Skeletal muscle satellite cell (primary cell): ENCODE results near the gene COPRS.
"Not testable (repeated sequence)": the region's sequence is repeated elsewhere in the genome, so short reads cannot be mapped to it uniquely, and the experiment has no call there.

Experiments used
- H3K27me3 ChIP-seq: 2 replicates; pipeline ENCODE4 v1.7.0; 2013; ENCODE audit warnings: low read length; ENCODE audit not compliant: control insufficient read depth, insufficient read depth
- H3K36me3 ChIP-seq: 2 replicates; pipeline ENCODE4 v1.7.0; 2013; ENCODE audit warnings: mild to moderate bottlenecking, control low read depth, low read length; ENCODE audit not compliant: insufficient read depth
- H3K4me1 ChIP-seq: 2 replicates; pipeline ENCODE4 v1.7.0; 2013; ENCODE audit warnings: low read length; ENCODE audit not compliant: control insufficient read depth, insufficient read depth
- H3K4me2 ChIP-seq: 2 replicates; pipeline ENCODE4 v1.7.0; 2013; ENCODE audit warnings: mild to moderate bottlenecking, low read length
- H3K4me3 ChIP-seq: 2 replicates; pipeline ENCODE4 v1.7.0; 2013; ENCODE audit warnings: low read length
- H3K9ac ChIP-seq: 2 replicates; pipeline ENCODE4 v1.7.0; 2013; ENCODE audit warnings: mild to moderate bottlenecking, low read depth, low read length, moderate library complexity
- H3K9me3 ChIP-seq: replicated peaks from 2 replicates; pipeline ENCODE4 v1.7.0; 2013; ENCODE audit warnings: mild to moderate bottlenecking, control low read depth, low read length

Gene COPRS

DNA sequence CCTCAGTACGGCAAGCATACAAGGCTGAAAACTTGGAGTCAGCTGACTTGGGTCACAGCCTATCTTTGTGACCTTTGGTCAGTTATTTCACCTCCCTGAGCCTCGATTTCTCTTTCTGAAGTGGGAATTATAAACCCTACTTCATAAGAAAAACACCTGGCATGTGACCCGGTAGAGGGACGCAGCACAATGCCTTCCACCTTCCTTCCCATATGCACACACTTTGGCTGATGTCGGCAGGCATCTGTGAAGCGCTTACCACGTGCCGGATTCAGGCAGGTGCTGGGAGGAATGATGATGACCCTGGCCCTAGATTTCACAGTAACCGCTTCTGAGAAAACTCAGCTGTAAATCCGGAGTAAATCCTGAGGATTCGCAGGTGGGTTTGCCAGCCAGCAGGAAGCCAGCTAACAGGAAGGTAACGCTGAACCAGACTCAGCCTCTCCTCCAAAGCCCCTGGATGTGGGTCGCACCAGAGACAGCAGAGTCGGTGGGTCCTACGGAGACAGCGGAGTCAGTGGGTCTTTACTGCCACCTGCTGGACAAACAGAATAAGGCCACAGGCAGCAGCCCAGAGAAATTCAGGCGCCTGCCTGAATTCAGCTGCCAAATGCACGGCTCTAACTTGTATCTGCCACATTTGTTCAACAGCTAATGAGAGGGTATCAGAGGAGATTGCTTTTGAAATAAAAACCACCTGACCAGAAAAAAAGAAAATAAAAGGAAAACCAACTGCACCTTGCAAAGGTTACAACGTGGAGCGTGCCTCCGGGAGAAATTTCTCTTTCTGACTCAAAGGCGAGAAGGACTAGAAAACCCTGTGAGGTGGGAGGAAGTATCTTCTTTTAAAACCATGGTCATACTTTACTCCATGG is 16.6 kb downstream of the COPRS start:
- Histone ChIP-seq H3K9ac (peak overlapping the region; percentile 22), H3K9me3 (no peaks in the 10 kb centered on the region), H3K4me2 (peak overlapping the region; percentile 63), H3K36me3 (no peaks in the 10 kb centered on the region), H3K27me3 (no peaks in the 10 kb centered on the region), H3K4me3 (peak overlapping the region; percentile 40), H3K4me1 (peaks cover 19% of the 10 kb centered on the region)

DNA sequence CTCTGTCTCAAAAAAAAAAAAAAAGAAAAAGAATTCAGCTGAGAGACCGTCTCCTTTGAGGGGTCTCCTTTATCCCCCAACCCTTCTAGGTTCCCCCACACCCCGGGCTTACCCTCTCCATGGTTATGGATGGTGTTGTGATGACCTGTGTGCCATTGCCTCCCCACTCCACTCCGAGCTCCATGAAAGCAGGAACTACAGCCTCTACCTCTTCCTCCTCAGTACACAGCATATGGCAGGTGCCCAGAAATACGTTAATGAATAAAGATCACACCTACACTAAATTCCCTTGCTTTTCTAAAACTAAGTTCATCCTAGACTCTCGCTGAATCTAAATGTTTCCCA is 17.2 kb downstream of the COPRS start:
- H3K9me3 ChIP-seq = no peaks in the 10 kb centered on the region
- H3K36me3 ChIP-seq = no peaks in the 10 kb centered on the region
- H3K4me3 ChIP-seq = no peak overlapping the region

DNA sequence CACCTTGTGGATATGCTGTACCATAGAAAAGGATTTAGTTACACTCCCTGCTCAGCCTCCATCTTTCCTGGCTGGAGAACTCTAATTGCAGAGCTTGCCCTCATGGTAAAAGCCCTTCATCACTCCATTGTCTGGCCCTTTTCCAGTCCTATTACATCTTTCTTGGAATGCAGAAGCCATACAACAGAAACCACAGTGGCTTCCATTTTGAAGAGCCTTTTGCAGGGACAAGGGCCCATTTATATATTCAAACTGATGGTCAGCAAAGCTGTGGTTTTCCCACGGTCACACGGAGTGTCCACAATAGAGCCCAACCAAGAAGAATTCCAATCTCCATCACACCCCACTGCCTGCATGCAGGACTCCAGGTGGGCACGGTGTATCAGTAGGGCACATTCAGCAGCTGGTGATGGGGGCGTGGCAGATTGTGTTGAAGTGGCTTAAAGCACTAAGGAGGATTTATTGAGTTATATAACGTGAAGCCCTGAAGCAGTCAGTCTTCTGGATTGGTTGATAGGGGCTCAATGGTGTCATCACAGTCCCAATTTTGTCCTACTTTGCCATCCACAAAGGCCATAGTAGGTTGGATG is 20.3 kb downstream of the COPRS start:
- H3K27me3 ChIP-seq = no peaks in the 10 kb centered on the region
- peaks cover 23% of the 10 kb centered on the region for H3K4me1 ChIP-seq
- H3K4me3 ChIP-seq = no peak overlapping the region
- no peaks in the 10 kb centered on the region for H3K36me3 ChIP-seq
- H3K4me2 ChIP-seq = no peak overlapping the region
- no peak overlapping the region for H3K9ac ChIP-seq
- no peaks in the 10 kb centered on the region for H3K9me3 ChIP-seq

More for the DNA sequence above, 17.2 kb downstream of the COPRS start:
- H3K4me1 ChIP-seq = peaks cover 19% of the 10 kb centered on the region
- H3K9ac ChIP-seq = peak overlapping the region; percentile 22
- no peaks in the 10 kb centered on the region for H3K27me3 ChIP-seq
- no peak overlapping the region for H3K4me2 ChIP-seq

DNA sequence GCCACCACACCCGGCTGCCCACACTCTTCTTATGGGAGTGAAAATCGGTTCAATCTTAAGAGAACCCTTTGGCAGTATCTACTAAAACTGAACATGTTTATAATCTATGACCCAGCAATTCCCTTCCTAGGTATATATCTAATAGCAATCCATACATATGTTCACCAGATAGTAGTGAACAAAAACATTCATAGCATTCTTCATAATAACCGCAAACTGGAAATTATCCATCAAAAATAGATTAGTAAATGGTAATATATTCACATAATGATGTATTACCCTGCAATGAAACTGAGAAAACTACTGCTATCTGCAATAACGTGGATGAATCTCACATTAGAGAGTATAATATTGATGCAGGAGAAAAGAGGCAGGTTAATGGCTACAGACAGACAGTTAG is 23.1 kb downstream of the COPRS start:
- no peaks in the 10 kb centered on the region for H3K9me3 ChIP-seq
- no peak overlapping the region for H3K9ac ChIP-seq
- no peak overlapping the region for H3K4me2 ChIP-seq
- H3K4me1 ChIP-seq = peaks cover 4% of the 10 kb centered on the region
- no peaks in the 10 kb centered on the region for H3K27me3 ChIP-seq
- H3K36me3 ChIP-seq = no peaks in the 10 kb centered on the region
- no peak overlapping the region for H3K4me3 ChIP-seq

DNA sequence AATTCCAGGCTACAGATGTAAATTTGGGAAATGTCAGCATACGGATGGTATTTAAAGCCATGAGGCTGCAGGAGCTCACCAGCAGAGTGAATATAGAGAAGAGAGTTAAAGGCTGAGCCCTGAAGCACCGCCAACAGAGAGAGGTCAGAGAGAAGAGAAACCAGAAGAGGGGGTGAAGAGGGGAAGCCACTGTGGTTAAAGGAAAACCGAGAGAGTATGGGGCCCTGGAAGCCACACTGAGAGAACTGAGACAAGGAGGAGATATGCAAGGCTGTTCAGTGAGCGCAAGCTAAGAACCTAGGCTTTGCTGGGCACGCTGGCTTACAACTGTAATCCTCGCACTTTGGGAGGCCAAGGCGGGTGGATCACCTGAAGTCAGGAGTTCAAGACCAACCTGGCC is 24.6 kb downstream of the COPRS start:
- Histone ChIP-seq H3K4me1 (peaks cover 4% of the 10 kb centered on the region), H3K9ac (no peak overlapping the region), H3K36me3 (no peaks in the 10 kb centered on the region), H3K4me2 (no peak overlapping the region), H3K4me3 (no peak overlapping the region), H3K9me3 (no peaks in the 10 kb centered on the region), H3K27me3 (no peaks in the 10 kb centered on the region)

DNA sequence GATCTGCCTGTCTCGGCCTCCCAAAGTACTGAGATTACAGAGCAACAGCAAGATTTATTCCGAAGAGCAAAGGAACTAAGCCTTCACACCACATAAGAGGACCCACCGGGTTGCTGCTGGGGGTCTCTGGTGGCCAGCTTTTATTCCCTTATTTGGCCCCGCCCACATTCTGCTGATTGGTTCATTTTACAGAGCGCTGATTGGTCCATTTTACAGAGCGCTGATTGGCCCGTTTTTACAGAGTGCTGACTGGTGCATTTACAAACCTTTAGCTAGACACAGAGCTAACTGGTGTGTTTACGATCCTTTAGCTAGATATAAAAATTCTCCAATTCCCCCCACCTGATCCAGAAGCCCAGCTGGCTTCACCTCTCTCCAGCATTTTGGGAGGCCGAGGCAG is 26.3 kb downstream of the COPRS start:
- H3K36me3 ChIP-seq = no peaks in the 10 kb centered on the region
- no peaks in the 10 kb centered on the region for H3K9me3 ChIP-seq
- no peak overlapping the region for H3K9ac ChIP-seq
- H3K4me1 ChIP-seq = peaks cover 4% of the 10 kb centered on the region
- no peak overlapping the region for H3K4me2 ChIP-seq
- no peaks in the 10 kb centered on the region for H3K27me3 ChIP-seq
- H3K4me3 ChIP-seq = no peak overlapping the region

DNA sequence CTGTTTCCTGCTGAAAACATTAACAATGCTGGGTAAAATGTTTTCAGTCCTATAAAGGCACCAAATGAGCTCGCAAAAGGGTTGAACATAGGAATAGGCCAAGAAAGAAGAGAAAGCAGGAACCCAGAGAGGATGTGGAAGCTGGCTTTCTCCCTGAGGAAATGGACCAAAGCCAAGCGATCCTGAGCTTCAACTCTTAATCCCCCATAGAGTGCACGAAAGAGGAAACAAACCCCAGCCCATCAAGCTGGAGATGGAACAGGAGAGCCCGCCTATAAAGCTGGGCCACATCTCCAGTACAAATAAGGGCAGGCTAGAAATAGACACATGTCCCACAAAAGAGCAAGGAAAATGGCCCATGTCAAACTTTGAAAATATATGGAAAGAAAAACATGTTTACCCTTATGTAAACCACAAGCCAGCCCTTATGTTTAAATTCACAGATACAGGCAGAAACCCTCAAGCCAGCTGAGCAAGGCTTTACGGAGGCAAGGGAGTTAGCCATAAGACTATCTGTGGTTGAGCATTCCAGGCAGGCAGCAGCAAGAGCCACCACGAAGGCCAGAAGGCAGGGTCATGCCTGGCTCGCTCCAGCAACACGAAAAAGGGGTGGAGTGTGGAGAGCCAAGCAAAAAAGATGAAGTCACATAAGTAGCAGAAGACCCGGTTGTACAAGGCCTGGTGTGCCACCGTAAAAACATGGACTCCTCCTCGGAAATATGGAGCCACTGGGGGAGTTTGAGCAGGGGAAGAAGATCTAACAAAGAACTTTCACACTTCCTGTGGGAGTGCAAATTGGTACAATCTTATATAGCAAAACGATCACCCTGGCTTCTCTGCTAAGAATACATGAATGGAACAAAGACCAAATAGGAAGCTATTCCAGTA is 27.8 kb downstream of the COPRS start:
- H3K4me1 ChIP-seq = peaks cover 9% of the 10 kb centered on the region
- H3K27me3 ChIP-seq = no peaks in the 10 kb centered on the region
- H3K9me3 ChIP-seq = no peaks in the 10 kb centered on the region
- no peak overlapping the region for H3K9ac ChIP-seq
- no peaks in the 10 kb centered on the region for H3K36me3 ChIP-seq
- H3K4me3 ChIP-seq = no peak overlapping the region
- no peak overlapping the region for H3K4me2 ChIP-seq

DNA sequence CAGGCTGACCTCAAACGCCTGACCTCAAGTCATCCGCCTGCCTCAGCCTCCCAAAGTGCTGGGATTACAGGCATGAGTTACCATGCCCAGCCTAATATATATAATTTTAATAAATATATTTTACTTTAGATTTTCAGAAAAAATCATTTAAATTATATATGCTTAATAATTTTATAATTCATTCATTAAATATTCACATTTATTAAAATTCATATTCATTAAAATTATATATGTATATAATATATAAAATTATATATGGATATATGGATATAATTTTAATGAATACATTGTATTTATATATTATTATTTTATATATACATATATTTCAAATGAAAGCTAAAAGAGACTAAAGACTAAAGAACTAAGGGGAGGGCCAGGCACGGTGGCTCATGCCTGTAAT is 29.4 kb downstream of the COPRS start:
- Histone ChIP-seq H3K27me3 (no peaks in the 10 kb centered on the region), H3K4me3 (no peak overlapping the region), H3K4me2 (no peak overlapping the region), H3K9me3 (no peaks in the 10 kb centered on the region), H3K9ac (no peak overlapping the region), H3K36me3 (no peaks in the 10 kb centered on the region), H3K4me1 (peaks cover 22% of the 10 kb centered on the region)

DNA sequence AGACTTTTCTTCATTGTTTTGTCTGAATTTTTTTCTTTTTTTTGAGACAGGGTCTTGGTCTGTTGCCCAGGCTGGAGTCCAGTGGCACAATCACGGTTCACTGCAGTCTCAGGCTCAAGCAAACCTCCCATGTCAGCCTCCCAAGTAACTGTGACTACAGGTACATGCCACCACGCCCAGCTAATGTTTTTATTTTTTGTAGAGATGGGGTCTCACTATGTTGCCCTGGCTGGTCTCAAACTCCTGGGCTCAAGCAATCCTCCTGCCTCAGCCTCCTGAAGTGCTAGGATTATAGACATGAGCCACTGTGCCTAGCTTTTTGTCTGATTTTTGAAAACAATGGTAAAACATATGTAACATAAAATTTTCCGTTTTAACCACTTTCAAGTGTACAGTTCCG is 30.1 kb downstream of the COPRS start:
- not testable (repeated sequence) for H3K4me2 ChIP-seq, H3K9me3 ChIP-seq, H3K27me3 ChIP-seq, H3K36me3 ChIP-seq, H3K4me3 ChIP-seq, H3K9ac ChIP-seq
- H3K4me1 ChIP-seq = peaks cover 25% of the 10 kb centered on the region

DNA sequence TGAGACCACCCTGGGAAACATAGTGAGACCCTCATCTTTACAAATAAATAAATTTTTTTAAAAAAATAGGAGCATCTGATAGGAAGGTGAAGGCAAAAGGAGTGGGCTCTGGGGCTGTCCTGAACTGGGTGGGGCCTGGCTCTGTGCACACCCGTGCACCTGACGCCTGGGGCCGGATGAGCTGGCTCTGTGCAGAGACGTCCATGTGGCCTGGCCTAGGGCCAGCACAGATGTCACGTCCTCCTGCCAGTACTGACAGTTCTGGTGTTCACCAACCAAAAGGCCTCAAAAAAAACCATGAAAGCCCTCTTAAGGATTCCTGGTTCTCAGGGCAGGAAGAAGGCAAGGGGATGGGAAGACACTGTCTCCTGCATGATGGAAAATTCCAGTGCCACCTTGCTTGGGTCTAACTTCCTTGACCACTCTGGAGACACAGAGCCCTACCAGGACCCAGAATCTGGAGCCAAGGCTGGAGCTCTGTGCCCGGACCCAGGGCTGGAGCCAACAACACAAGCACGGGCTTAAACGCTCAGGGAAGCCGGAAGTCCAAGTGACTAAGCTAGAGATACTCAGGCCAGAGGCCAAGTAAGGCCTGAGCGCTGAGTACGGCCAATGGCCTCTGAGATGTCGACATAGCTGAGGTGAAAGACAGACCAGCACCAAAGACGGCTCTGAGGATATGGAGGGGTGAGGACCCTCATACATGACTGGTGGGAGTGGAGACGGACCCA is 32.9 kb downstream of the COPRS start:
- Histone ChIP-seq H3K27me3 (no peaks in the 10 kb centered on the region), H3K4me3 (no peak overlapping the region), H3K9me3 (no peaks in the 10 kb centered on the region), H3K36me3 (no peaks in the 10 kb centered on the region), H3K9ac (no peak overlapping the region), H3K4me2 (peak overlapping the region; percentile 27), H3K4me1 (peaks cover 28% of the 10 kb centered on the region)

DNA sequence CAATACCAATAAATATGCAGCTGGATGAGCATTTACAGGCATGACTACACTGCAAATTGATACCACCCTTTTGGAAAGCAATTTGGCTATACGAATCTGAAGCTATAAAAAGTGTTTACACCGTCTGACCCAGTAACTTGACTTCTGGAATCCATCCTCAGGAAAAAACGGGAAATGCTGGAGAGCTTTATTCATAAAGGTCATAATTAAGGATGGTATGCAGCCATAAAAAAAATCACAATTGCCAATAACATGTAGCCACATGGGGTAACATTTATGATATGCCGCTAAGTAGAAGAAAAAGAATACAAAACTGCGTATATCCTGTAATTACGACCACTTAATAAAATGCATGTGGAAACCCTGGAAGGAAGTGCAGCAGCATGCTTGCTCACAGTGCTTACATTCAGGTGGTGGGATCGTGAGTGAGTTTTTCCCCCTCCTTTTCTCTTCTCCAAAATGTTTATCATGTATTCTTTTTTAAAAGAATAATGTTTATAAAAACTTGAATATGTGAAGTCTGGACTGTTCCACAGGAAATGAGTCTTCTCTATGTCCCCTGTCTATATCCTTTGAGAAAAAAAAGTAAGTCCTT is 34.2 kb downstream of the COPRS start:
- Histone ChIP-seq H3K4me2 (no peak overlapping the region), H3K4me1 (peaks cover 33% of the 10 kb centered on the region), H3K4me3 (no peak overlapping the region), H3K9ac (no peak overlapping the region), H3K27me3 (no peaks in the 10 kb centered on the region), H3K36me3 (no peaks in the 10 kb centered on the region), H3K9me3 (no peaks in the 10 kb centered on the region)
